Stimulated activated CD8-positive, alpha-beta memory T cell treated with anti-CD3 and anti-CD28 coated beads, Interleukin-7, amount 100 ng/mL, for 4 hours (primary cell): ENCODE measurements around the gene RDH16.

Experiments
- DNase-seq, 2 donors: peaks; one replicate each; pipeline ENCODE4 v3.0.0-alpha.2; 2020; ENCODE audit warnings: low read depth in 2 of 2

RDH16 gene, protein sequence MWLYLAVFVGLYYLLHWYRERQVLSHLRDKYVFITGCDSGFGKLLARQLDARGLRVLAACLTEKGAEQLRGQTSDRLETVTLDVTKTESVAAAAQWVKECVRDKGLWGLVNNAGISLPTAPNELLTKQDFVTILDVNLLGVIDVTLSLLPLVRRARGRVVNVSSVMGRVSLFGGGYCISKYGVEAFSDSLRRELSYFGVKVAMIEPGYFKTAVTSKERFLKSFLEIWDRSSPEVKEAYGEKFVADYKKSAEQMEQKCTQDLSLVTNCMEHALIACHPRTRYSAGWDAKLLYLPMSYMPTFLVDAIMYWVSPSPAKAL

DNA sequence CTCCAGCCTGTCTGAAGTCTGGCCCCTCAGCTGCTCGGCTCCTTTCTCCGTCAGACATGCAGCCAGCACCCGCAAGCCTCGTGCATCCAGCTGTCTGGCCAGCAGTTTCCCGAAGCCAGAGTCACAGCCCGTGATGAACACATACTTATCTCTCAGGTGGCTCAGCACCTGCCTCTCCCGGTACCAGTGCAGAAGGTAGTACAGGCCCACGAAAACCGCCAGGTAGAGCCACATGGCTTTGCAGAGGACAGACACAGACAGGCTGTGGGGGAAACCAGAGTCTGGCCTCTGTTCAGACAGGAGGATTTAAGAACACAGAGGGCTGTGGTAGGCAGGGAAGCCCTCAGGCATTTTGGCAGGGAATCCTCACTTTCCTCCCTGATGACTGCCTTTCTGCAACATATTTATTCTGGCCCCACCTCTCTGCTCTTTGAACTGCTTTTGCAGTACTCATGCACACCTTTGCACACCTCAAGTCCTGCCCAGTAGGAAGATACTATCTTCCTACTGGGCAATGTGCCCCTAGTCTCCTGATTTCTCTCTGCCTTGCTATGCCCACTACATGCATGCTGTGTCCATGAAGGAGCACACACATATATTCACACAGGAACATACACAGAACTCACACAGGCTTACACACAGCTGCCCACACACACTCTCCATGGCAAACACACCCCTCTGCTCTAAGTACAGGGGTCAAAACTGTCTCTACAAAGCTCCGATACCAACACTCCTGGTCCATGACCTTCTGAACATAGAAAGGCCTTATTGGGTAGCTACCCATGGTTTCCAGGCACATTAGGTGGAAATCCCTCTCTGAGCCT is at the start of gene RDH16:
Gene RDH16, minus strand, starts transcription at position 380 of the 824 bp plus-strand sequence. Its CDS starts 146 bp downstream, at position 234.
- no peak for DNase-seq

DNA sequence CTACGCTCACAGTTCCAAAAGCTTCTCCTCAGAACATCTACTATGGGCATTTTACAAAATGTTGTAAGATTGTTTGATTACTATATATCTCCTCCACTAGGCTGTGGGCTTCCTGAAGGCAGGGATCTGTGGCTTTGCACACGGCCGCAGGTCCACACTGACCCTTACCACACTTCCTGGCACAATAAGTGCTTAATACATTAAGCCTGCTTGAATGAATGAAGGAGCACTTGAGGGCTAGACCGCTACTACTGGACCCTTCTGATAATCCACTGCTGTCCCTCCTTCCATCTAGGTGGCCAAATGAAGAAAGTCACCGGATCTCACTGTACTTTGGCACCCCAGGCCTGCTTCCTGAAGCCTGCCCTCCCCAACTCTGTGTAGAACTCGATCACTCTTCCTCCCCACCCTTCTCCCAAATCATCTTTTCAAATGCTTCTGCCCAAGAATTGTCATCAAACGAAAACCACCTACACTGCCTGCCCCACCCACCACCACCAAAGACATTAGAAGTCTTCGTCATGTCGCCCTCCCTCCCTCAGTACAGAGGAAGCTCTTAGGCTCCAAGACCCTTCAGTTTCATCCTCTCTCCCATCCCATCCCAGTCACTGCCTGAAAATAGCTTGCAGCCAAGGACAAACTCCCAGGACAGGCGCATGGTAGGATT is 49.5 kb upstream of the RDH16 start:
- peak in 1 of 2 donors; percentile 22 for DNase-seq

DNA sequence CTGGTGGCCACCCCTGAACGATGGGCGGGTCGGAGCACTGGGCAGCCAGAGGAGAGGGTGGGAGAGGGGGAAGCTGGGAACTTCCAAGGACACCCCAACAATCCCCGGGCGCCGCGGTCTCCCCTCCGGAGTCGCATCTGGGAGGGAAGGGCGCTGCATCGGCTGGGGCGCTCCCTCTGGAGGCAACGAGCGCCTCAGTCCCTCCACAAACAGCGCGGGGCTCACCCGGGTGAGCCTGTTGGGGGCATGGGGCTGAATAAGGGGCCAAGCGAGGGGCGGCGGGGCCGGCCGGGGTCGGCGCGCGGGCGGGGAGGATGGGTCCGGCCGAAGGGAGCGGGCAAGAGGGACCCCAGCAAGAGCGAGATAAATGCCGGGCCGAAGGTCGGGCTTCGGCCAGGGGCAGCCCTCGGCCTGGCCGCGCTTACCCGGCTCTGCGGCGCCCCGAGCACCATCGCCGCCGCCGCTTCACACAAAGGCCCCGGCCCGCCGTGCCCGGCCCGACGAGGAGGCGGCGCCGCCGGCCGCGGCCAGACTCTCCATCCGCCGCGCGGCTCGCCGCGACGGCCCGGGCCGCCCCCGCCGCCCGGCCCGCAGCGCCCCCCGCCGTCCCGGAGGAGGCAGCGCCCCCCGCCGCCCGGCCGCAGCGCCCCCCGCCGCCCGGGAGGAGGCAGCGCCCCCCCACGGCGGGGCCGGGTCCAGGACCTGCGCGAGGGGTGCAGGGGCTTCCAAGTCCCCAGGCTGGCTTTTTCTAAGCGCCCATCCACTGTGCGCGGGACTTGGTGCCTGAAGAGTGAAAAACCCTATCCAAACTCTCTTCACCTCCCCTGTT is 48.8 kb upstream of the RDH16 start, which contains the start of gene ZBTB39:
Gene ZBTB39, minus strand, starts transcription at position 567 of the 829 bp plus-strand sequence. CDS start 1,629 bp downstream, outside the sequence.
- peak in 1 of 2 donors; percentile 59 for DNase-seq

DNA sequence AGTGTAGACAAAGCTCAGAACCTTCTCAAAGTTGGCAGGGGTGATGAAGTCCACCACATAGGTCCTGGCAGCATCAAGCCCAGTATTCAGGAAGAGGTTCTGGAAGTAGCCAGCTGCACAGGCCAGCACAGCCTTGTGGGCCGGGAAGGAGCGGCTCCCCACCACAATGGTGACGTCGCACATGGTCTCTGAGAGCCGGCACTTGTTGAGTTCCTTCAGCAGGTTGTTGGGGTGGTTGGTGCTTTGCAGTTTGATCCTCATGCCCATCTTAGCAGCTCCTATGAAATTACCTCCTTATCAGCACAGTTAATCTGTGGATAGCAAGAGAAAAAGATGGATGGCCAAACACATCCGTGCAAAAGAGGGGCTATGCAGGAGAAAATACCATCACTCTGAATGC is 47.2 kb upstream of the RDH16 start:
- DNase-seq: no peak

DNA sequence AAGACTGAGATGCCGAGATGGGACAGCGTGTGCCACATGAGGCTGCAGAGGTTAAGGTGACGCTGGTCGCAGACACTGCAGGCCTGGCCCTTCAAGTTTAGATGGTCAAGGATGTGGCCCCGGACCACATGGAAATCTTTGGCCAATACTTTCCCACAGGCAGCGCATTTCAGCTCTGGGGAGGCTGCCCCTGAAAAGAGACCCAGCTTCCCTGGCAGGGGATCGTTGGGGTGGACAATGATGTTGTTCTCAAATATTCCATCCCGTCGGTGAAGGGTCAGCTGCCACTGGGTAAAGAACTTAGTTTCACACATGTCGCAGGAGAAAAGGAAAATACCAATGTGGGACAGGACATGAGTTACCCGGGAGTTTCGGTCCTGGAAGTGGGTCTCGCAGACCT is 46.0 kb upstream of the RDH16 start:
- no peak for DNase-seq

DNA sequence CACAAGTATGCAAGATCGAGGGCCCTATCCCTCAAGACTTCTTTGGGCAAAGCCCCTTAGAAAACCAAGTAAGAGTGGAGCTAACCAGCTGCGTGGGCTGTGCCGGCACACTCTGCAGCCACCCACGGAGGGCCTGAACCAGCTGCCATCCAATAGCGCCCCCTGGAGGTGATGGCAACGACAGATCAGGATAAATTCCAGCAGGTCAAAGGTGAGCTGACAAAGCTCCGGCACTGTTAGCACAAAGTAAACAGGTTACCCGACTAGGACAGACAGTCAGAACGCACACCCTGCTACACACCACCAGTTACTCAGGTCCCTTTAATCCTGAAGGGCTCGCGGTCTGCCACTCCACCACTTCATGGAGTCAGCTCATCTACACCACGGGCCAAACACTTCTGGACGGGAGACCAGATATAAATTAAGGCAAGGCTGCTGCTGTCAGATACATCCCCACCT is 44.1 kb upstream of the RDH16 start:
- DNase-seq: peak; percentile 59 to 61

DNA sequence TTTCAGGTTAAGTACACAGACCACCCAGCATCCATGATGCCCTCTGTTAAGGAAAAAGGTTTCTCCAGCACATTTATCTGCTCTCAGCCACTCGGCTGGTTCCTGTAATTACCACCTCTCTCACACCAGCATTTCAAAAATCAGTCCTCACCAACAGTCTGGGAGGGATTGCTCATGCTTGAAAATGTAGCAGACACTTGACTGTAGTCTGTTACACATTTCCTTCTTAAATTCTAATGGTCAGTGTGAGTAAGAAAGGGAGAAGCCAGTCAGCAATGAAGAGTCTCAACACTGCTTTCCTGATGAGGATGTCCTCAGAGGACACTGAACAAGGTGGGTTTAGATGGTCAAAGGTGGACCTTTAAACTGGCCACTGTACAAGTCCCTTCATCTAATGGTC is 43.0 kb upstream of the RDH16 start:
- DNase-seq: no peak

DNA sequence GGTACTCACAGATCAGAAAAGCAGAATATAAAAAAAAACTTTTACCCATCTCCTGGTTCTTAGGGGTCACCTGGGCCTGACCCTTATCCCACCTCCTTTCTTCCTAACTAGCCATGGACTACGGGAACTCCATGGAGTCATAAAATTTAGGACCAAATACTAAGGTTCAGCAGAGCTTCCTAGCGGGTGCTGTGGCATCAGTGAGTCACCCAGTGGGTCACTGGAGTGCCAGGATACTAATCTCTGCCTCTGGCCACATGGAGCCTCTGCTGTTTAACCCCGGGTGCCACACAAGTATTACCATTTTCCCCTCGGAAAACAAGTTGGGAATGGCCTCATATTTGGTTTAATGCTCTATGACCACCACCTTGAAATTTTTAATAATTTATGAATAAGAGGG is 42.0 kb upstream of the RDH16 start:
- no peak for DNase-seq

DNA sequence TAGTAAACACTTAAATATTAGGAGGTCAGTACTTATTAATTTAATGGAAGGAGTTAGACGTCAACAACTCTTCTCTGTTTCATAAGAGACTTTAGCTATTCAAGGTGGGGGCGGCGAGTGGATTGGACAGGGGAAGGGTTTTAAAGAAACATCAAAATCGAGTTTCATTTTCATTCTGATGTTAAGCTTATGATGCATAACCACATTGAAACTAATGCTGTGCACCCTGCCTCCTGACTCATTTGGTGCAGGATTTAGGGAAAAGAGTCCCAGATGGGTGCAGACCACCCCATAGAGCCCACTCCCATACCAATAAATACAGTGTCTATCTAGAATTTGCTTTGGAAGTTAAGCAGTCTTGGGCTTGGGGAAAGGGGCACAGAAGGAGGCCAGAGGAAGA is 41.6 kb upstream of the RDH16 start:
- DNase-seq: no peak

DNA sequence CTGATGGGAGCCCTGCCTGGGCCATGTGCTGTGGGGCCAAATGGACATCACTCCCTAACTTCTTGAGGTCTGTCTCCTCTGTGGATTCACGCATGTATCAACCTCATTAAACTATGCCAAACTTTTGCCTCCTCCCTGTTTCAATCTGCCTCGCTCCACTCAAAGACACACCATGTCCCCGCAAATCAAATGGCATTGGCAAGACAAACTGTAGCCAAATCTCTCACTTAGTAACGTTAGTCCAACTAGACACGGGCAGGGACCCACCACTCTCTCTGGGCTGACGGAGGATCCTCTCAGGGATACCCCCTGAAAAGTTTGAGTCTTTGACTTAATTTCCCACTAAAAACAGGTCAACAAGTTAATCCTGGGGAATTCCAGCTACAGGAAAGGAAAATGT is 40.9 kb upstream of the RDH16 start:
- DNase-seq: no peak

DNA sequence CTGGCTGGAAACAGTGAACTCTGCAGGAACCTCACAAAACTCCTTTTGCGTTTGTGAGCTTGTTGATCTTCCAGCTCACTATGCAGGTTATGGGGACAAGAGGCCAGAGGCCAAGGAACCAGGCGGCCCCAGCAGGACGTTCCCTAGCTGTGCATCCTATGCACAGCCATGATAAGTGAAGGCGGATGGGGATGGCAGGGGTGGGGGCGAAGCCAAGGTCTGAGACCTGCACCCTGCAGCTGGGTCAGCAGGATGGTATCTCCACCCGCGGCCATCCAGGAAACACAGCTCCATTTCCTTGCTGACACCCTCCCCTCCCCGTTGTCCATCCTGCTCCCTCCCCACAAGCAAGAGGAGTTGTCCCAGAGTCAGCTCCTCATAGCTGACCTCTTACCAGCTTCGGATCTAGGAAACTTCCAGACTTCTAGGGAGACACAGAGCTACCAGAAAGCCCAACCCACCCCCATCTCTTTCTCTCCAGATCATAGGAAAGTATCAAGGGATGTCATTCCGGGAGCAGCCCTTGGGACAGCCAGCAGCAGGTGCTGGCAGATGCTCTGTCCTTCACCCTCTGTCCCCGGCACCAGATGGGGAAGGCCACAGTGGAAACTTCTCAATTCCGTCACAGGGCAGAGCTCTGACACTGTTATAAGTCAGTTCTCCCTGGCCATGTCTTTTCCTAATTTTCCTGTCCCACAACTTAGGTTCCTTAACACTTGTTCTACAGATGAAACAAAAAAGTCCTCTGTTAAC is 39.6 kb upstream of the RDH16 start:
- DNase-seq: no peak

DNA sequence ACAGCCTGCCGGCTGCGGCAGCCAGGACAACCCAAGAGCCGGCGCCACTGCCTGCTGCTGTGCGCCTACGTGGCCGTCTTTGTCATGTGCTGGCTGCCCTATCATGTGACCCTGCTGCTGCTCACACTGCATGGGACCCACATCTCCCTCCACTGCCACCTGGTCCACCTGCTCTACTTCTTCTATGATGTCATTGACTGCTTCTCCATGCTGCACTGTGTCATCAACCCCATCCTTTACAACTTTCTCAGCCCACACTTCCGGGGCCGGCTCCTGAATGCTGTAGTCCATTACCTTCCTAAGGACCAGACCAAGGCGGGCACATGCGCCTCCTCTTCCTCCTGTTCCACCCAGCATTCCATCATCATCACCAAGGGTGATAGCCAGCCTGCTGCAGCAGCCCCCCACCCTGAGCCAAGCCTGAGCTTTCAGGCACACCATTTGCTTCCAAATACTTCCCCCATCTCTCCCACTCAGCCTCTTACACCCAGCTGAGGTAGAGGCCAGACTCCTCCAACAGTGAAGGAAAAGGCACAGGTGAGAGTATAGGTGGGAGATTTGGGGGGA is 38.6 kb upstream of the RDH16 start:
- DNase-seq: no peak

DNA sequence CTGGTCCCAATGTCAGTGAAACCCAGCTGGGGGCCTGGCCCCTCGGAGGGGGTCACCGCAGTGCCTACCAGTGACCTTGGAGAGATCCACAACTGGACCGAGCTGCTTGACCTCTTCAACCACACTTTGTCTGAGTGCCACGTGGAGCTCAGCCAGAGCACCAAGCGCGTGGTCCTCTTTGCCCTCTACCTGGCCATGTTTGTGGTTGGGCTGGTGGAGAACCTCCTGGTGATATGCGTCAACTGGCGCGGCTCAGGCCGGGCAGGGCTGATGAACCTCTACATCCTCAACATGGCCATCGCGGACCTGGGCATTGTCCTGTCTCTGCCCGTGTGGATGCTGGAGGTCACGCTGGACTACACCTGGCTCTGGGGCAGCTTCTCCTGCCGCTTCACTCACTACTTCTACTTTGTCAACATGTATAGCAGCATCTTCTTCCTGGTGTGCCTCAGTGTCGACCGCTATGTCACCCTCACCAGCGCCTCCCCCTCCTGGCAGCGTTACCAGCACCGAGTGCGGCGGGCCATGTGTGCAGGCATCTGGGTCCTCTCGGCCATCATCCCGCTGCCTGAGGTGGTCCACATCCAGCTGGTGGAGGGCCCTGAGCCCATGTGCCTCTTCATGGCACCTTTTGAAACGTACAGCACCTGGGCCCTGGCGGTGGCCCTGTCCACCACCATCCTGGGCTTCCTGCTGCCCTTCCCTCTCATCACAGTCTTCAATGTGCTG is 38.0 kb upstream of the RDH16 start:
- DNase-seq: no peak

DNA sequence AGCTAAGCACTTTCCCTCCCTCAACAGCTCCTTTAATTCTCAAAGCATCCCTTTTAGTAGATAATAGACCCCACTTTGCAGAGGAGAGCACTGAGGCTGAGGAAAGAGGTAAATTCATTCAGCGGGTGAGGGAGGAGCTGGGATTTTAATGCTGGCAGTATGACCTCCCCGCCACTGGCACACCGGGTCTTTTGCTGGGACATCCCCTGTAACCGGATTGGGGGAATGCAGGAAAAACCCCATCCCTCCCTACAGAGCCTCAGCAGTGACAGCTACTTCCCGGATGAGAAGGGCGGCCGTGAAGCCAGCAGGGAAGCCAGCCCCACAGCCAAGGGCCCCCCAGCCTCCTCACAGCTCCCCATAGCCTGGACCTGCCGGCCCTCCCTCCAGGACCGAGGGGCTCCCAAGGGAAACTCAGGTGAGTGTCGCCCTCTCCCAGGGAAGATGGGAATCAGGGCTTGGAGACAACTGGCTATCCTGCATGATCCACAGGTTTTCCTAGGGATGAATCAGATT is 36.9 kb upstream of the RDH16 start:
- no peak for DNase-seq

DNA sequence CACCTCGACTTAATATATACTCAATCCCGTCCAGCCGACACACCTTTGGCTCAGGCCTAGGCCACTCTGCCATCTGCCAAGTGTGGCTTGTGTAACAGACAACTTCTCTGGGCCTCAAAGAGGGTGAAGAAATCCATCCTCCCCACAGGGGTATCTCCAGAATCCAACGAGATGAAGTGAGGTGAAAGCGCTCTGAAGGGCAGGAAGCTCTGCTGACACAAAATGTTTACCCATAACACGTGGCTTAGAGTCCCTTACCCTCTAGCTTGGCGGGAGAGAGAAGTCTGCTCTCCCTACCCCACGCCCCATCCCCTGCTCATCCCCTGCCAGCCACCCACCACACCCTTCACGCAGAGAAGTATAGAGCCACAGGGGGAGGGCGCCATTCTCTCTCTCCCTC is 35.9 kb upstream of the RDH16 start:
- DNase-seq: no peak

DNA sequence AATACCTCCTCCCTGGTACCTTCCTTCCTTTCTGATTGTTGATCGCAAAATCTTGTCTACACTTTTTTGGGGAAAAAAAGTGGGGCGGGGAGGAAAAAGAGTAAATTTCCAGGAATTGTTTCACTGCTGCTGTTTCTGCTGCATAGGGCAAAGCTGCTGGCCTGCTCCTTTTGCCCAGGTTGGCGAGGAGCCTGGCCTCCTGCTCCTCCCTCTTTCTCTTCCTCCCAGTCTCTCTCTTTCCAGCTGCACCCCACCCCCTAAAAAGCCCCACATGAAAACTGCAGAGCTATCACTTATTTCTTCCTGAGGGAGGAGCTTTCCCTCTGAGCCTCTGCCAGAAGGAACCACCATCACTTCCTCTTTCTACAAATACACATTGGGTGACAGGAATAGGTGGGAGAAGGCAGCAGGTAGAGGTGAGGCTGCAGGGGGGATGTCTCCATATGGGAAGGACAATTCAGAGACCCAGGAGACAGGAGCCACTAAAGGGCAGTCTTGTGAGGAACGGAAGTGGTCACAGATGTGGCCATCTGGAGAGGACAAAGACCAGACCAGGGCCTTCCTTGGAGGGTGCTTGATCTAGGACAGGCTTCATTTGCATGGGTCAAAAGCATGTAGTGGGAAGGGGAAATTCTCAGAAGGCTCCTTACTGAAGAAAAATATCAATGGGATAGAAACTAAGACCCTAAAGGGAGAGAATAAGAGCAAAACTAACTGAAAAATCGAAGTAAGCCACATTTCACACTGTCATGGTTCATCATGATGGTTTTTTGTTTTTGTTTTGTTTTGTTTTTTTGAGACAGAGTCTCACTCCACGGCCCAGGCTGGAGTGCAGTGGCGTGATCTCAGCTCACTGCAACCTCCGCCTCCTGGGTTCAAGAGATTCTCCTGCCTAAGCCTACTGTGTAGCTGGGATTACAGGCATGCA is 34.2 kb upstream of the RDH16 start:
- DNase-seq: no peak

DNA sequence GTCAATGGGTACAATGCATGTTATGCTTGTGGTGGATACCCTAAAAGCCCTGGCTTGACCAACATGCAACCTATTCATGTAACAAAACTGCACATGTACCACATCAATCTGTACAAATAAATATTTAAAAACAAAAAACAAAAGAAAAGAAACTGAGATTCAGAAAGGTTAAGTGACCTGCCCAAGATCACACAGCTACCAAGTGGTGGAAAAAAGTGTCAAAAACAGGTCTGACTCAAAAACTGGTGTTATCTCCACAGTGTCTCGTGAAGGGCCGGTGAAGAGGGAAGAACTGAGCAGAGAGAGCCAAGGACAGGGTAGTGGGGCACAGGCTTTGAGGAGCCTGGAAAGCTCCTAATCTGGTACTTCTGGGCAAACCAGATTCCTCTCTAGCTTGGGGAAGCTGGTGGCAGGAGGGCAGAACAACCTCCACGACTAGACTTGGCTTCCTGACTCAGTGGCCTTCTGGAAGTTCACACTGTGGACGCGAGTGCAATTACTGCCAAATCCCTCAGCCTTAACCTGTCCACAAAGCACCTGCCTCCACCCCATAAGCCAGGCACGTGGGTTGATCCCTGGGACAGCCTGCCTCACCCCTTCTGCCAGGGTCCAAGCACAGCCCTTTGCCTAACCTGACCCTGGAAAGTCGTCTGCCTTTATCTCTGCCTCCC is 33.4 kb upstream of the RDH16 start:
- DNase-seq: no peak
